Liver (tissue), 9 donors: Measurements from ENCODE around the gene GALNT1. TPM values are rescaled to one million over a fixed set of nuclear protein-coding genes. Genes with fewer than 3 reads are reported as not detected.

Experiments used
- DNase-seq: peaks from one replicate; pipeline ENCODE4 v3.0.0-alpha.2; 2017; ENCODE audit warnings: low spot score
- H3K27ac ChIP-seq, 2 donors: one replicate each; pipeline ENCODE4 v1.7.0; 2013; ENCODE audit warnings: inconsistent platforms in 2 of 2, low read length in 2 of 2, control low read depth in 1 of 2, low read depth in 1 of 2, mild to moderate bottlenecking in 1 of 2
- H3K27me3 ChIP-seq, 4 donors: one replicate each; pipeline versions ENCODE4 v1.6.1 to v1.7.0; 2013; ENCODE audit warnings: low read length in 3 of 4, inconsistent platforms in 1 of 4, mild to moderate bottlenecking in 1 of 4, moderate library complexity in 1 of 4; ENCODE audit not compliant: control insufficient read depth in 4 of 4, insufficient read depth in 4 of 4
- H3K36me3 ChIP-seq, 4 donors: one replicate each; pipeline versions ENCODE4 v1.6.1 to v1.7.0; 2013; ENCODE audit warnings: low read length in 3 of 4, mild to moderate bottlenecking in 3 of 4, low read depth in 1 of 4, moderate library complexity in 1 of 4; ENCODE audit not compliant: control insufficient read depth in 4 of 4, insufficient read depth in 3 of 4
- H3K4me1 ChIP-seq, 4 donors: one replicate each; pipeline versions ENCODE4 v1.6.1 to v1.7.0; 2013; ENCODE audit warnings: low read length in 3 of 4, mild to moderate bottlenecking in 3 of 4, moderate library complexity in 1 of 4; ENCODE audit not compliant: control insufficient read depth in 4 of 4, insufficient read depth in 4 of 4
- H3K4me3 ChIP-seq, 3 donors: one replicate each; pipeline versions ENCODE4 v1.6.1 to v1.7.0; 2013; ENCODE audit warnings: low read length in 3 of 3, control low read depth in 1 of 3, low read depth in 1 of 3, mild to moderate bottlenecking in 1 of 3
- H3K9ac ChIP-seq, 2 donors: one replicate each; pipeline ENCODE4 v1.7.0; 2013; ENCODE audit warnings: low read length in 2 of 2, mild to moderate bottlenecking in 2 of 2, moderate library complexity in 2 of 2, control low read depth in 1 of 2, low read depth in 1 of 2
- H3K9me3 ChIP-seq, 4 donors: one replicate each; pipeline versions ENCODE4 v1.6.1 to v1.7.0; 2013; ENCODE audit warnings: low read length in 3 of 4; ENCODE audit not compliant: control insufficient read depth in 4 of 4
- EGR1 ChIP-seq, 2 donors: IDR thresholded peaks; 2 replicates each; pipeline ENCODE4 v1.6.1; 2016 to 2018; ENCODE audit warnings: antibody characterized with exemption in 2 of 2, low read depth in 2 of 2
- FOXA1 ChIP-seq: IDR thresholded peaks from 2 replicates; pipeline ENCODE4 v1.6.1; 2016; ENCODE audit warnings: antibody characterized with exemption
- FOXA2 ChIP-seq: IDR thresholded peaks from 2 replicates; pipeline ENCODE4 v1.6.1; 2016; ENCODE audit warnings: antibody characterized with exemption
- GABPA ChIP-seq, 2 donors: IDR thresholded peaks in 1 of 2; conservative IDR thresholded peaks in 1 of 2; 2 replicates each; pipeline ENCODE4 v1.6.1; 2016; ENCODE audit warnings: antibody characterized with exemption in 2 of 2, mild to moderate bottlenecking in 1 of 2, moderate library complexity in 1 of 2
- HNF4A ChIP-seq, 2 donors: conservative IDR thresholded peaks; 2 replicates each; pipeline ENCODE4 v1.6.1; 2016; ENCODE audit warnings: antibody characterized with exemption in 2 of 2, mild to moderate bottlenecking in 2 of 2
- HNF4G ChIP-seq: IDR thresholded peaks from 2 replicates; pipeline ENCODE4 v1.6.1; 2016; ENCODE audit warnings: antibody characterized with exemption
- JUND ChIP-seq, 2 donors: IDR thresholded peaks; 2 replicates each; pipeline ENCODE4 v1.6.1; 2016; ENCODE audit warnings: antibody characterized with exemption in 2 of 2
- NR2F2 ChIP-seq: IDR thresholded peaks from 2 replicates; pipeline ENCODE4 v1.6.1; 2016; ENCODE audit warnings: antibody characterized with exemption
- RAD21 ChIP-seq, 2 donors: IDR thresholded peaks; 2 replicates each; pipeline ENCODE4 v1.6.1; 2016; ENCODE audit warnings: antibody characterized with exemption in 2 of 2, mild to moderate bottlenecking in 2 of 2
- RXRA ChIP-seq, 2 donors: IDR thresholded peaks; 2 replicates each; pipeline ENCODE4 v1.6.1; 2017 to 2018; ENCODE audit warnings: antibody characterized with exemption in 2 of 2, mild to moderate bottlenecking in 1 of 2
- SP1 ChIP-seq: IDR thresholded peaks from 2 replicates; pipeline ENCODE4 v1.6.1; 2018; ENCODE audit warnings: antibody characterized with exemption, mild to moderate bottlenecking
- TAF1 ChIP-seq: conservative IDR thresholded peaks from 2 replicates; pipeline ENCODE4 v1.6.1; 2016; ENCODE audit warnings: antibody characterized with exemption, mild to moderate bottlenecking
- YY1 ChIP-seq: IDR thresholded peaks from 2 replicates; pipeline ENCODE4 v1.6.1; 2016; ENCODE audit warnings: antibody characterized with exemption, mild to moderate bottlenecking
- WGBS: extraction: QIAGEN DNeasy Blood & Tissue Kit; methylation state at CpG from one replicate; pipeline ENCODE4 v1.1.7; 2013; 5-methylcytosine and 5-hydroxymethylcytosine counted together
- polyA plus RNA-seq, 2 donors: library from polyadenylated mRNA; stranded (reverse) in 1 of 2; unstranded in 1 of 2; fragments of 200-250 nt in 1 of 2; fragments of >200 nt in 1 of 2; fragmentation: Nextera tagmentation in 1 of 2; extraction: Ambion mirVana in 1 of 2; gene quantifications; one replicate each; pipeline versions ENCODE4 v1.2.1 to v1.2.3, GENCODE V29; 2013 to 2015
- total RNA-seq, 2 donors: library from RNA; depleted of rRNA; stranded (reverse); fragments of >200 nt; gene quantifications; one replicate each; pipeline ENCODE4 v1.2.3, GENCODE V29; 2014
- TF ChIP-seq, protein P1 (sequence below): fragments of 150-350 bp; IDR thresholded peaks from 2 replicates; pipeline ENCODE4 v1.5.1; 2017; ENCODE audit warnings: improper control_type of control experiment, low read depth, low read length; ENCODE audit not compliant: missing input control
- TF ChIP-seq, protein P2 (sequence below): IDR thresholded peaks from 2 replicates; pipeline ENCODE4 v1.6.1; 2016; ENCODE audit warnings: antibody characterized with exemption
- TF ChIP-seq, protein P3 (sequence below): IDR thresholded peaks from 2 replicates; pipeline ENCODE4 v1.6.1; 2016; ENCODE audit warnings: antibody characterized with exemption
- TF ChIP-seq, protein P4 (sequence below): IDR thresholded peaks from 2 replicates; pipeline ENCODE4 v1.6.1; 2016; ENCODE audit warnings: antibody characterized with exemption
- TF ChIP-seq, protein P5 (sequence below): IDR thresholded peaks from 2 replicates; pipeline ENCODE4 v1.6.1; 2016; ENCODE audit warnings: antibody characterized with exemption, mild to moderate bottlenecking
- donor health status: healthy.
- donor health status: healthy.
- donor health status: healthy.
- donor health status: healthy.
- donor health status: healthy.

The GALNT1 gene
- total and polyA plus RNA-seq, 4 donors: 13.9 to 42.2 (median 26.5) TPM

DNA sequence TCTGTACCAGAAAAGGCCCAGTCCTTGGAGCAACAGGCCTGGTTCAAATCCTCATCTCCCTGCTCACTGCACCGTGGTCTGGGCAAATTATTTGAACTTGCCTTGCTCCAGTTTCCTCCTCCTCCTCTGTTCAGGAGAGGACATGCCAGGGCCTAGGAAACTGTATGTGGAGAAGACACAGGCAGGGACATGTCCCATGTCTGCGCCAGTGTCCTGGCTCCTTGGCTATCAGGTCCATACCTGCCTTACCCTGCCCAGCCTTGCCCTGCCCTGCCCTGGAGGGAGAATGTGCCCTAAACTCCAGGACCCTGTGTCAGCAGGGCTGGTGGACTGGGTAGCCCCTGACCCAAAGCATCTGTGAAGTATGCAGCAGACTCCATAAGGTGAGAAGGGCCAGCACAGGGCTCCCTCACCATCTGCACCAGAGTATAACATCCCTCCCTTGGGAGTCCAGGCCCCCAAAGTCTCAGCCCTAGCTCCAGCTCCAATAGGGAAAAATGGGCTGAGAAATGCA lies 165.3 kb downstream of the GALNT1 start (continued):
- TF ChIP-seq HNF4G: no peak
- no peak for TF ChIP-seq GABPA (IDR thresholded peaks at IDR 0.05 in 1 of 2, conservative IDR thresholded peaks at IDR 0.05 in 1 of 2)
- no peak for TF ChIP-seq SP1
- TF ChIP-seq YY1: no peak
- no peak for TF ChIP-seq TAF1

DNA sequence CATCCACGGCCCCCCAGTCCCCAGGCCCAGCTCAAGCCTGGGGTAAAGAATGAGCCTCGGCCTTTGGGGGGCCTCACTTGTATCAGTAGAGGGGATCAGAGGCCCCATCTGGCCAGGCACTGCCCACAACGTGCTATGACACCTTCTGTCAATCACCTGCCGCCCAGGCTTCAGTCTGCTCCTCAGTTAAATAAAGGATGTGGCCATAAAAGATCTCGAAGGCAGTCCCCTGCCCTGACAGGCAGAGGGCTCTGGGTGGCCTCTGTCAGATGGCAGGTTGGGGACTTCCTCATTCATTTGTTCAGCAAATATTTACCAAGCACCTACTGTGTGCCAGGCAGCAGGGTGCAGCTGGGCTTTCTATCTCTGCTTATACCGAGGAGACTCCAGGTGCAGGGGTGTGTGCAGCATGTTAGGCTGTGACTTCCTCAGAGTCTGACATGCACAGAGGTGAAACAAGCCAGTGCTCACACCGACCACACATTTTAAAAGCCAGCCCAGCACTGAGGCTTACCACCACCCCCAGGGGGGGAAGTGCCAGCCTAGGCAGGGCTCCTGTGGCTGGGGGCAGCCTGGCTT lies 166.4 kb downstream of the GALNT1 start:
- H3K27me3 ChIP-seq: no peaks in the 10 kb centered on the region
- WGBS: 62% methylated on average over 7 of the region's 7 CpGs
- TF ChIP-seq, protein P1, sequence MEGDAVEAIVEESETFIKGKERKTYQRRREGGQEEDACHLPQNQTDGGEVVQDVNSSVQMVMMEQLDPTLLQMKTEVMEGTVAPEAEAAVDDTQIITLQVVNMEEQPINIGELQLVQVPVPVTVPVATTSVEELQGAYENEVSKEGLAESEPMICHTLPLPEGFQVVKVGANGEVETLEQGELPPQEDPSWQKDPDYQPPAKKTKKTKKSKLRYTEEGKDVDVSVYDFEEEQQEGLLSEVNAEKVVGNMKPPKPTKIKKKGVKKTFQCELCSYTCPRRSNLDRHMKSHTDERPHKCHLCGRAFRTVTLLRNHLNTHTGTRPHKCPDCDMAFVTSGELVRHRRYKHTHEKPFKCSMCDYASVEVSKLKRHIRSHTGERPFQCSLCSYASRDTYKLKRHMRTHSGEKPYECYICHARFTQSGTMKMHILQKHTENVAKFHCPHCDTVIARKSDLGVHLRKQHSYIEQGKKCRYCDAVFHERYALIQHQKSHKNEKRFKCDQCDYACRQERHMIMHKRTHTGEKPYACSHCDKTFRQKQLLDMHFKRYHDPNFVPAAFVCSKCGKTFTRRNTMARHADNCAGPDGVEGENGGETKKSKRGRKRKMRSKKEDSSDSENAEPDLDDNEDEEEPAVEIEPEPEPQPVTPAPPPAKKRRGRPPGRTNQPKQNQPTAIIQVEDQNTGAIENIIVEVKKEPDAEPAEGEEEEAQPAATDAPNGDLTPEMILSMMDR: no peak
- TF ChIP-seq RAD21 (IDR thresholded peaks at IDR 0.05): no peak
- no peak for TF ChIP-seq NR2F2
- no peak for TF ChIP-seq HNF4G
- TF ChIP-seq JUND (IDR thresholded peaks at IDR 0.05): no peak
- TF ChIP-seq HNF4A (conservative IDR thresholded peaks at IDR 0.05): no peak
- TF ChIP-seq GABPA (IDR thresholded peaks at IDR 0.05 in 1 of 2, conservative IDR thresholded peaks at IDR 0.05 in 1 of 2): no peak
- TF ChIP-seq SP1: no peak
- no peak for TF ChIP-seq FOXA2
- TF ChIP-seq, protein P2, sequence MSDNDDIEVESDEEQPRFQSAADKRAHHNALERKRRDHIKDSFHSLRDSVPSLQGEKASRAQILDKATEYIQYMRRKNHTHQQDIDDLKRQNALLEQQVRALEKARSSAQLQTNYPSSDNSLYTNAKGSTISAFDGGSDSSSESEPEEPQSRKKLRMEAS: no peak
- TF ChIP-seq, protein P3, sequence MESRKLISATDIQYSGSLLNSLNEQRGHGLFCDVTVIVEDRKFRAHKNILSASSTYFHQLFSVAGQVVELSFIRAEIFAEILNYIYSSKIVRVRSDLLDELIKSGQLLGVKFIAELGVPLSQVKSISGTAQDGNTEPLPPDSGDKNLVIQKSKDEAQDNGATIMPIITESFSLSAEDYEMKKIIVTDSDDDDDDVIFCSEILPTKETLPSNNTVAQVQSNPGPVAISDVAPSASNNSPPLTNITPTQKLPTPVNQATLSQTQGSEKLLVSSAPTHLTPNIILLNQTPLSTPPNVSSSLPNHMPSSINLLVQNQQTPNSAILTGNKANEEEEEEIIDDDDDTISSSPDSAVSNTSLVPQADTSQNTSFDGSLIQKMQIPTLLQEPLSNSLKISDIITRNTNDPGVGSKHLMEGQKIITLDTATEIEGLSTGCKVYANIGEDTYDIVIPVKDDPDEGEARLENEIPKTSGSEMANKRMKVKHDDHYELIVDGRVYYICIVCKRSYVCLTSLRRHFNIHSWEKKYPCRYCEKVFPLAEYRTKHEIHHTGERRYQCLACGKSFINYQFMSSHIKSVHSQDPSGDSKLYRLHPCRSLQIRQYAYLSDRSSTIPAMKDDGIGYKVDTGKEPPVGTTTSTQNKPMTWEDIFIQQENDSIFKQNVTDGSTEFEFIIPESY: no peak
- TF ChIP-seq FOXA1: no peak
- TF ChIP-seq YY1: no peak
- no peak for TF ChIP-seq TAF1
- TF ChIP-seq, protein P4, sequence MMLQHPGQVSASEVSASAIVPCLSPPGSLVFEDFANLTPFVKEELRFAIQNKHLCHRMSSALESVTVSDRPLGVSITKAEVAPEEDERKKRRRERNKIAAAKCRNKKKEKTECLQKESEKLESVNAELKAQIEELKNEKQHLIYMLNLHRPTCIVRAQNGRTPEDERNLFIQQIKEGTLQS: no peak
- TF ChIP-seq, protein P5, sequence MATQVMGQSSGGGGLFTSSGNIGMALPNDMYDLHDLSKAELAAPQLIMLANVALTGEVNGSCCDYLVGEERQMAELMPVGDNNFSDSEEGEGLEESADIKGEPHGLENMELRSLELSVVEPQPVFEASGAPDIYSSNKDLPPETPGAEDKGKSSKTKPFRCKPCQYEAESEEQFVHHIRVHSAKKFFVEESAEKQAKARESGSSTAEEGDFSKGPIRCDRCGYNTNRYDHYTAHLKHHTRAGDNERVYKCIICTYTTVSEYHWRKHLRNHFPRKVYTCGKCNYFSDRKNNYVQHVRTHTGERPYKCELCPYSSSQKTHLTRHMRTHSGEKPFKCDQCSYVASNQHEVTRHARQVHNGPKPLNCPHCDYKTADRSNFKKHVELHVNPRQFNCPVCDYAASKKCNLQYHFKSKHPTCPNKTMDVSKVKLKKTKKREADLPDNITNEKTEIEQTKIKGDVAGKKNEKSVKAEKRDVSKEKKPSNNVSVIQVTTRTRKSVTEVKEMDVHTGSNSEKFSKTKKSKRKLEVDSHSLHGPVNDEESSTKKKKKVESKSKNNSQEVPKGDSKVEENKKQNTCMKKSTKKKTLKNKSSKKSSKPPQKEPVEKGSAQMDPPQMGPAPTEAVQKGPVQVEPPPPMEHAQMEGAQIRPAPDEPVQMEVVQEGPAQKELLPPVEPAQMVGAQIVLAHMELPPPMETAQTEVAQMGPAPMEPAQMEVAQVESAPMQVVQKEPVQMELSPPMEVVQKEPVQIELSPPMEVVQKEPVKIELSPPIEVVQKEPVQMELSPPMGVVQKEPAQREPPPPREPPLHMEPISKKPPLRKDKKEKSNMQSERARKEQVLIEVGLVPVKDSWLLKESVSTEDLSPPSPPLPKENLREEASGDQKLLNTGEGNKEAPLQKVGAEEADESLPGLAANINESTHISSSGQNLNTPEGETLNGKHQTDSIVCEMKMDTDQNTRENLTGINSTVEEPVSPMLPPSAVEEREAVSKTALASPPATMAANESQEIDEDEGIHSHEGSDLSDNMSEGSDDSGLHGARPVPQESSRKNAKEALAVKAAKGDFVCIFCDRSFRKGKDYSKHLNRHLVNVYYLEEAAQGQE: no peak
- no peak for TF ChIP-seq EGR1 (IDR thresholded peaks at IDR 0.05; ENCODE audit: low read depth in 2 of 2)
- TF ChIP-seq RXRA (IDR thresholded peaks at IDR 0.05): no peak

More for the DNA sequence above, 166.4 kb downstream of the GALNT1 start:
- H3K4me3 ChIP-seq: no peak overlapping the region
- no peaks in the 10 kb centered on the region for H3K4me1 ChIP-seq
- H3K9ac ChIP-seq: no peak overlapping the region
- no peaks in the 10 kb centered on the region for H3K9me3 ChIP-seq
- no peaks in the 10 kb centered on the region for H3K36me3 ChIP-seq
- DNase-seq: no peak
- H3K27ac ChIP-seq: no peak overlapping the region
